AG08396 (cell line): ENCODE measurements around the gene CD80.
A peak's percentile ranks its signal among the peaks of the same experiment; 100 is the strongest.

Experiments
- DNase-seq: peaks from one replicate; pipeline ENCODE4 v3.0.0; 2012; ENCODE audit warnings: low spot score, mixed read lengths

The CD80 gene

DNA sequence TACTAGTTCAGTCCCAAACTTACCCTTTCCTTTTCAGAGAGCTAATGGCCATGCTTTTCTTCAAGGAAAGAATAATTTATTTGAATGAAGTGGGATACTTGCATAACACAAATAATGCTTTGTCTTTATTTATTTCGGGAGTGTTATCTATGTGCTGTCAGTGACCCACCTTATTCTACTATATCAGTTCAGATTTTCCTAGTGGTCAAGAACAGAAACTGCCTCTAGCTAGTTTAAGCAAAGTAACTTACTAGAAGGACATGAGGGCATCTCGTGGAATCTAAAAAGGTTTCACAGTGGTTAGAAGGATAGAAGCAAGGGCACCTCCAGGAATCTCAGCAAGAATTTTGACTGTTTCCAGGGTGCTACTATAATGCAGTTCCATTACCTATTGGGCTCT is 64.8 kb downstream of the CD80 start:
- DNase-seq: no peak

GRCh38 chr3:119492810-119493209 is 66.6 kb downstream of the CD80 start:
- no peak for DNase-seq

DNA sequence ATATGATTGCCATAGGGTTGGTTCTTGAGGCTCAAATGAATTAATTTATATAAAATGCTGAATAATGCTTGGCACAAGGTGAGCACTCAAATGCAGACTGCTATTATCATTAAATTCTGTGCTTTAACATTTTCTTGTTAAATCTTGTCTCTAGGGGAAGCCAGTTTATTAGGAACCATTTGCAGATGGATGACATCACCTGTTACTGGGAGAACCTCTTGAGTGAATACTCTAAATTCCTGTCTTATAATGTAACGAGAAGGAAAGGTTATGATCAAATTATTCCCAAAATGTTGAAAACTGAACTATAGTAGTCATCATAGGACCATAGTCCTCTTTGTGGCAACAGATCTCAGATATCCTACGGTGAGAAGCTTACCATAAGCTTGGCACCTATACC is 67.3 kb downstream of the CD80 start:
- DNase-seq: no peak

DNA sequence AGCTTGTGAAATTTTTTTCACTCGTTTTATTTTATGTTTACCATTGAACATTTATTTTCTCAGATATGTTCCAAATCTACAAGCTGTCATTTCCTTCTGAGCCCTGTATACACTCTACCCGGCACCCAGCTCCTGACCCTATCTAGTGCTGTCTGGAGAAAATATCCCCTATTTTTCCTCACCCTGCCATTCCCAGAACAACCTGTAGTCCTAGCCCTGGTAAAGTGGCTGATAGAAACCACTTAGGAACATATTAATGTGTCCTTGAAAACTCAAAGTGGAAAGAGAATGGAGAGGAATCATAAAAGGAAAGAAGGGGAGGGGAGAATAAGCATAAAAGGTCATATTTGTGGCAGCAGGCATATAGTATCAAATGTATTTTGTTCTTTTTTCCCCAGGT is 69.3 kb downstream of the CD80 start:
- DNase-seq: no peak

DNA sequence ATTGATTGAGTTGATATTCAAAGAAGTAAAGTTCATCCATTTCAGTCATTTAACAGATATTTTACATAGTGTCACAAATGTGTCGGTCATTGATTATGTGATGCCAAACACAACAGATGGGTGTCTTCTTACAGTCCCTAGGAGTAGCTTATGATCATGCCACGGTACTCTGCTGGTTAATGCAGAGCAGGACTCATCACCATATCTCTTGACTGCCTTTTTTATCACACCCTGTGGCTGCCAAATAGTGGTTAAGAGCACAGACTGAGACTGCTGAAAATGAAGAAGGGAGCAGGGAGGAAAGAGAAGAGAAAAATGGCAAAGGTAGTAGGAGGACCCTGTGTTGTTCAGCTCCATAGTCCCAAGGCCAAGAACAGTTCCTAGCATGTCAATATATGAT is 73.9 kb downstream of the CD80 start:
- DNase-seq: no peak

DNA sequence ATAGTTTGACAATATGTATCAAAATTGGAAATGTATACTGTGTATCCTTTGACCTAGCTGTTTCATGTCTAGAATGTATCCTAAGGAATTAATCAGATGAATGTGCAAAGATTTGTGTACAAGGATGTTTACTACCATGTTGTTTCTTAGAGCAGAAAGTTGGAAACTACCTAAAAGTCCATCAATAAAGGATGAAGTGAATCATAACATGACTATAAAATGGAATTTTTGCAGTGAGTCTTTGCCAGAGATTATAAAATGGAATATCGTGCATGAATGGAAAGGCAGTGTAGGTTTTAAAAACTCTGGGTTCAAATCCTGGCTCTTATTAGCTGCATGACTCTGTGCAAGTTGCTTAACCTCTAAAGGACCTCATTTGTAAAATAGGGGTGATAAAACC is 76.3 kb downstream of the CD80 start:
- DNase-seq: no peak

DNA sequence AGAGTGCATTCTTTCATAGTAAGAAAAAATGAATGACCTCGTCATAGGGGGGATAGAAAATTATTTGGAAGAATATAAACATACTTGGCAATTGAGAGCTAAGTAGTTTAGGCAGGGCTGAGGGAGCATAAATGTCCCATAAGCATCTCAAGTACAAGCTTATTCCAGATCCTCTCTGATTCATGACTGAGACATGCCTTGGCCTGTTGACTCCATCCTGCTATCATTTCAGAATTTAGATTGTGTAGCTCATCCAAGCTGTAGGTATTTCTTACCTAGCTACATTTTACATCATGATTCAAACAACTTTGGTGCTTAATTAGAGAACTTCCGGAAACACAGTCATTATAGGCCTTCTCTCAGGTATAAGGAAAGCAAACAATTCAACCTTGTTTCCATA is 78.3 kb downstream of the CD80 start:
- DNase-seq: peak; percentile 12
